ENCODE measurements around the gene TMEM234.

TMEM234 gene

DNA sequence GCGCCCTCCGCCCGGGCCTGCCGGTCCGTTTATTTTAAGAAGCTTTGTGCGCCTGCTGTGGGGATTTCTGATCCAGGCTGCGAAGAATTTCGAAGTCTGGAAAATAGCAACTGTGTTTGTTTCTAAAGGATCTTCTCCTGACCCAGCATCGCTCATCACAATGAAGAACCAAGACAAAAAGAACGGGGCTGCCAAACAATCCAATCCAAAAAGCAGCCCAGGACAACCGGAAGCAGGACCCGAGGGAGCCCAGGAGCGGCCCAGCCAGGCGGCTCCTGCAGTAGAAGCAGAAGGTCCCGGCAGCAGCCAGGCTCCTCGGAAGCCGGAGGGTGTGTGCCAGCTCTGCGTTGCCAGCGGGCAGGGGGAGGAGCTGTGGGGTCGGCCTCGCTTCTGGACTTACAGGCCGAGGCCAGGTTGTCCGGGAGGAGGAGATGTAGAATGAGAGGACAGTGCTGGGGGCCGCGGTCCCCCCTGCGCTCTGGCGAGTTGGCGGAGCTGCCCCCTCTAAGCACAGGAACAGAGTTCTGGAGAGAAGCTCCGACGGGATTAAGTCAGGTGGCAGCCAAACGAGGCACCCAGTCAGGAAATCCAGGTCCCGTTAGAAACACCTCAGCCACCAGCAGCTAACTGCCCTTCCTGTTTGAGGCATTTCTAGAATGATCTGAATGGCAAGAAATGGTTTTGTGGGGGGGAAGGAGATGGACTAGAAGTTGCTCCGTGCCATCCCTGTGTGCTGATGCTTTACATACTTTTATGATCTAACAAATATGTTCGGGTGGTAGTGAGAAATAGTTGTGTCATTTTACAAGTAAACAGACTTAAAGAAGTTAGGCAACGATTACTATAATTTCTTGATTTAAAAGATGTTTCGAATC lies 41.7 kb downstream of the TMEM234 start:
- in situ Hi-C loops (cut with HindIII; ENCODE audit: low sequenced_read_pairs) = no loop called here

DNA sequence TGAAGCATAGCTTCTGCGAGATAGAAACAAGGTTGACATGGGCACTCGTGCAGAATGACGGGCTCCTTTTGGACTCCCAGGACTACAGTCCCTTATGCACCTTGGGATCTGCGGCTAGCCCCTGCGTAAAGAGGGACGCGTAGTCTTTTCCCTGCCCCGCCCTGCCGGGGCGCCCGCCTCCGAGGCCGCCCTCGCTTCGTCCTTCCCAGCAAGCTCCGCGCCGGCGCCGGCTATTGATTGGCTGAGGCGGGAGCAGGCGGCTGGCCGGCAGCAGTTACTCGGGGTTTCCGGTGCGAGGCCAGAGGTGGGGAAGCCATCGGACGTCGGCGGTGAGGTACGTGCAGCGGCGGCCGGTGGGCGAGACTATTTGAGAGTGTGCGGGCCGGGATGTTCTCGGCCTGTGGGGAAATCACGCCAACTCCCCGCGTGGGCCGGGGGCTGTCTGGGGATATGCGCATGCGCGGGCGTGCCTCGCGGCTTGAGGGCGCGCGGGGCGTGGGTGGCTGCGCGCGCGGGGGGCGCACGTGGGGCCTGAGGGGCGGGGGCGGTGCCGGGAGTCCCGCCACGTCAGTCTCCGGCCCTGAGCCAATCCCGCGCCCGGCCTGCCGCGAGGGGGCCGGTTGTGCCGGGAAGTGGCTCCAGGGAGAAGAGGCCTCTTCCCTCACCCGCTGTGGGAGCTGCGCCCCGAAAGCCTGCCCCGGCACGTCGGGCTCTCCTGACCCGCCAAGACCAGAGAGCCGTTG lies 42.5 kb downstream of the TMEM234 start, which contains the start of gene TXLNA:
TXLNA (plus strand) TSS at position 233 of the 743 bp plus-strand sequence. CDS start 671 bp downstream, outside the sequence.
- in situ Hi-C loops (cut with HindIII; ENCODE audit: low sequenced_read_pairs) = no loop called here

DNA sequence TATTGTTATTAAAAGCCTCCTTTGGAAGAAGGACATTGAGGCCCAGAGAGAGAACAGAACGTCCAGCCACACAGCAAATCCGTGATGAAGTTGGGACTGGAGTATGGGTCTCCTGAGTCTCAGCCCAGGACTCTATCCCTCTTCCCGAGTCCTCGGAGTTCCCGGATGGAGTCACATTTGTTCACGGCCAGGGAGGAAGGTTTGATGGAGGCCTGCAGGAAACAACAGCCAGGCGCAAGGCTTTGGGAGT lies 43.0 kb downstream of the TMEM234 start:
- in situ Hi-C loops (cut with HindIII; ENCODE audit: low sequenced_read_pairs) = no loop called here

DNA sequence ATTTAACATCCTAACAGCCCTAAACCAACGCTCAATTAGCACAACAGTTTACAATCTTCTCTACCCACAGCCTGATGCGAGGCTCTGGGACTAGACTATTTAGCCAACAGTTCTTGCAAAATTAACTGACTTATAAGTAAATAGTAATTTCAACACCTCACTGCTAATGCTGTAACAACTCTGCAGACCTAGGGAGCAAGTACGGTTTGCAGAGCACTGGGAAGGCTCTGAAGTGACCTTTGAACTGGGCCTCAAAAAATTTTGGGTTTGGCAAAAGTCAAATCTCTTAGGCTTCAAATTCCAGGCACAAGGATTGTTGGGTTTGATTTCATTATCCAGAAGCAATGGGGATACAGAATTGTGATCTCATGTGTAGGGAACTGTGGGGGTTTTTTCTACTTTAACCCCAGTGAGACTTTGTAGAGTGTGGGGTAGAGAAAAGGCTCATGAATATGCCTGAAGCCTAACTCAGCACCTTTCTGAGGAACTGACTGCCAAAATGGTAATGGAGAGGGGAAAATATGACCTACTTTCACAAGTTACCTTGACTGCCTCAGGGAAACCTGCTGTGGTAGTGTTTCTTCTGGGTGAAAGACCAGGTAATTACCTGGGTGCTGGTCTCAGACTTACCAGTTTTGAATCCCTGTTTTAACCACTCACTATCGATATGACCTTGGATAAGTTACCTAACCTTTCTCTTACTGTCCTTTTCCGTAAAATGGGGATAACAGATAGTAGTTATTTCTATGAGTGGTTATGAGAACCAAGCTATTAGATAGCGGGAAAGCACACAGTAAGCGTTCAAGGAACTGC lies 43.6 kb downstream of the TMEM234 start:
- in situ Hi-C loops (cut with HindIII; ENCODE audit: low sequenced_read_pairs) = no loop called here

DNA sequence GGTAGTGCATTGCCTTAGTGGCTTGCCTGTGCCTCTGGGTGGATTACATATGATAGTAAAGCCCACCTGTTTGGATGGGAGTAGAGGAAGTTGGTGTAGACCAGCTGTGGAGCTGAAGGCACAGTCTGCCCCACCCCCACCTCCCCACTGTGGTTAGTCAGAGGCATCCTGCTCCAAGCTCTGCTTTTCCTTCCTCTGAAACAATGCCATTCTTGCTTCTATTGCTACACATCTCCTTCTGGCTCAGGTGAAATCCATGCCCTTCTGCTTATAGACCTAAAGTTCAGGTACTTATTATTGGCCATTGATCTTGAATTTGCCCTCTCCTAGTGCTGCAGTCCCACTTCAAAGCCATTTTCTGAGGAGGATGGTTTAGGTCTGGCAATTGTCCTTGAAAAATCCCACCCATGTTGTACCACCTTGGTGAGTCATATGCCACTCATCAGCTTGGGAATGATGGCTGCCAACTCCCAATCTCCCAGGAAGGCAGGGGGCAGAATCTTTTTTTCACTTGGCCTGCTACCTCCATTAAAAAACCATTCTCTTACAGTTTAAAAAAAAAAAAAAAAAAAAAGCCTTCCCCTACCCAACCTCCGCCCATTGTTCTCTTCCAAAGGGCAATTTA lies 49.4 kb downstream of the TMEM234 start:
- in situ Hi-C loops (cut with HindIII; ENCODE audit: low sequenced_read_pairs) = no loop called here

DNA sequence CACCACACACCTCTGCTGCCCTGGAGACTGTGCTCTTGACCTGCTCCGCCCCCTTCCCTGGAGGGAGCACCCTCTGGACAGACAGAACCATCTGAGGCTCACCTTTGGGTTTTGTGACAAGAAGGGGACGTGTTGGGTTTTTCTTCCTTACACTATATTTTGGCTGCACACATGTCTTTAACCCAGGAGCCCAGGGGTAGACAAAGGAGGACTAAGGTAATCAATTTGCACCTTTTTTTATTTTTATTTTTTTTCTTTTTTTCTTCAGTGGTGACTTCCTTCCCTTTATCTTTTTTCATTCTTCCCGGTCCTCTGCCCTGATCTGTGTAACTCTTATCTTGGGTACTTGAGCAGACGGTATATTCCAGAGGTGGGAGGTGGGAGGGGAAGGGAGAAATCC lies 51.2 kb downstream of the TMEM234 start:
- in situ Hi-C loops (cut with HindIII; ENCODE audit: low sequenced_read_pairs) = no loop called here

All from endothelial cell of hepatic sinusoid (primary cell).